Smooth muscle cell of the brain vasculature (primary cell): Measurements from ENCODE around the gene MPRIP.

Experiments used
- DNase-seq: peaks from one replicate; pipeline ENCODE4 v3.0.0-alpha.2; 2012; ENCODE audit warnings: low read depth, low spot score

Gene MPRIP

GRCh38 chr17:17107891-17108431, 65.7 kb downstream of the MPRIP start:
- DNase-seq: no peak

- DNase-seq: no peak
Measured at GRCh38 chr17:17108451-17109049, 66.3 kb downstream of the MPRIP start.

GRCh38 chr17:17109256-17109655, 67.0 kb downstream of the MPRIP start:
- no peak for DNase-seq

GRCh38 chr17:17109907-17110306, 67.7 kb downstream of the MPRIP start:
- DNase-seq: no peak

GRCh38 chr17:17110520-17110919, 68.3 kb downstream of the MPRIP start:
- DNase-seq: no peak

- no peak for DNase-seq
Measured at GRCh38 chr17:17111401-17112393, 69.4 kb downstream of the MPRIP start.

- DNase-seq: no peak
Measured at GRCh38 chr17:17112628-17113200, 70.5 kb downstream of the MPRIP start.

- no peak for DNase-seq
Measured at GRCh38 chr17:17114592-17115225, 72.5 kb downstream of the MPRIP start.

- DNase-seq: no peak
Measured at GRCh38 chr17:17115620-17116019, 73.4 kb downstream of the MPRIP start.

- DNase-seq: no peak
Measured at GRCh38 chr17:17116406-17116805, 74.1 kb downstream of the MPRIP start.

GRCh38 chr17:17117923-17118322, 75.7 kb downstream of the MPRIP start:
- DNase-seq: no peak

- DNase-seq: no peak
Measured at GRCh38 chr17:17118399-17118798, 76.1 kb downstream of the MPRIP start.

- no peak for DNase-seq
Measured at GRCh38 chr17:17119106-17119505, 76.8 kb downstream of the MPRIP start.

- DNase-seq: no peak
Measured at GRCh38 chr17:17119533-17119932, 77.3 kb downstream of the MPRIP start.

- DNase-seq: no peak
Measured at GRCh38 chr17:17120294-17120693, 78.0 kb downstream of the MPRIP start.

GRCh38 chr17:17120701-17121100, 78.4 kb downstream of the MPRIP start:
- DNase-seq: no peak

GRCh38 chr17:17121162-17121561, 78.9 kb downstream of the MPRIP start:
- DNase-seq: no peak

GRCh38 chr17:17122781-17123483, 80.7 kb downstream of the MPRIP start:
- DNase-seq: no peak

- DNase-seq: no peak
Measured at GRCh38 chr17:17124341-17124740, 82.1 kb downstream of the MPRIP start.

- DNase-seq: no peak
Measured at GRCh38 chr17:17125136-17126084, 83.2 kb downstream of the MPRIP start.
